Measurements from ENCODE around the gene RASL11A. TPM values are rescaled to one million over a fixed set of nuclear protein-coding genes. Genes with fewer than 3 reads are reported as not detected.

Gene RASL11A
- total and polyA plus RNA-seq, 2 of the 13 experiments (the other 11 are each of a cell fraction or from before 2014, with no cell fraction given) = 3.0 to 4.1 TPM

DNA sequence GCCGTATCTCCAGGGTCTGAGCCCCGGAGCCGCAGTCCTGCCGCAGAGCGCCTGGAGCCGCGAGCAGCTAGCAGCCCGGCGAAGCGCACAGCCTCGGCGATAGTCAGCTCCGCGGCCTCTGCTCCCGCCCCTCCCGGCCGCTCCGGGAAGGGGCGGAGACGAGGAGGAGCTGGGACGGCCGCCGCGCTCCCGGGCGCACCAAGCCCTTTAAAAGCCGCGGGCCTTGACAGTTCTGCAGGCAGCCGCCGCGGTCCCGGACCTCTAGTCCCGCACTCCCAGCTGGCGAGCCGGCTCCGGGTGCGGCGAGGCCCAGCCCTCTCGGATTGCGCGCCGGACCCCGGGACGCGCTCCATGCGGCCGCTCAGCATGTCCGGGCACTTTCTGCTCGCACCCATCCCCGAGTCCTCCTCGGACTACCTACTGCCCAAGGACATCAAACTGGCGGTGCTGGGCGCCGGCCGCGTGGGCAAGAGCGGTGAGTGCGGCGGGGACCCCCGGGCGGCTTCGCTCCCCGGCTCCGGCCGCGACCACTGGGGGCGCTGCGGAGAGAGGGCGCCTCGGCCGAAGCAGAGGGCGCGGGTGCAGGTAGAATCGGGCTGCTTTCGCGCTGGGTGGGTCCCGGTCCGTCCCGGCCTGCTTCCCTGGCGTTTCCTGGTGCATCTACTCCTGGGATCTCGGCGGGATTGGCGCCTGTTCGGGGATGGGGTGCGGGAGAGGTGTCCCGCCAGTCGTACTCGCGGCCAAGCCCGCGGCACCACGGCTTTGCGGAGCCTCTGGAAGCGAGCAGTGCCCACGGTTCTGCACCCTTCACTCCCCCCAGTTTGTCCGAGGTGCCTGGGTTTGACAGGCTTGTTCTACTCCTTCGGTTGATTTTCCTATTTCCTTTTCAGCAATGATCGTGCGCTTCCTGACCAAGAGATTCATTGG is at the start of gene RASL11A (continued):
- peak; percentile 66 for TF ChIP-seq TFDP1 (CRISPR knock-in tag; IDR thresholded peaks at IDR 0.05; ENCODE audit: borderline replicate concordance)
- peak; percentile 53; the same call in 1 of the 2 replicates for TF ChIP-seq GMEB1 (CRISPR knock-in tag; IDR thresholded peaks at IDR 0.05; ENCODE audit: borderline replicate concordance)
- TF ChIP-seq AGO1 (IDR thresholded peaks at IDR 0.05; ENCODE audit: low read depth, low read length, poor library complexity, severe bottlenecking) = no peak
- TF ChIP-seq MAX (IDR thresholded peaks at IDR 0.05) = peak; percentile 85
- no peak for TF ChIP-seq ZFP41 (CRISPR knock-in tag; IDR thresholded peaks at IDR 0.05; ENCODE audit: borderline replicate concordance)
- TF ChIP-seq ZNF83 (CRISPR knock-in tag; IDR thresholded peaks at IDR 0.05; ENCODE audit: borderline replicate concordance) = no peak; the same call in 1 of the 2 replicates
- TF ChIP-seq LCORL (IDR thresholded peaks at IDR 0.05) = no peak
- peak; percentile 91 for TF ChIP-seq LCORL (CRISPR knock-in tag; IDR thresholded peaks at IDR 0.05)
- TF ChIP-seq BRCA1 (CRISPR knock-in tag; IDR thresholded peaks at IDR 0.05) = no peak
- no peak; the same call in 1 of the 2 replicates for TF ChIP-seq ZNF136 (CRISPR knock-in tag; IDR thresholded peaks at IDR 0.05; ENCODE audit: low read depth)
- peak; percentile 89 for TF ChIP-seq ARID4A (CRISPR knock-in tag; IDR thresholded peaks at IDR 0.05; ENCODE audit: borderline replicate concordance)
- TF ChIP-seq KLF13 (CRISPR knock-in tag; IDR thresholded peaks at IDR 0.05) = 0 out of 2 replicates have a peak, but pooled peaks have one; percentile 35
- peak; percentile 49; the same call in 1 of the 2 replicates for TF ChIP-seq ZMAT3 (CRISPR knock-in tag; conservative IDR thresholded peaks at IDR 0.05)
- TF ChIP-seq SATB2 (CRISPR knock-in tag; IDR thresholded peaks at IDR 0.05) = peak; percentile 69; the same call in 1 of the 2 replicates
- TF ChIP-seq SMARCE1 (IDR thresholded peaks at IDR 0.05; ENCODE audit: borderline replicate concordance) = no peak
- TF ChIP-seq MLLT10 (CRISPR knock-in tag; IDR thresholded peaks at IDR 0.05) = no peak
- no peak for TF ChIP-seq NFIC (IDR thresholded peaks at IDR 0.05; ENCODE audit: low read length)
- TF ChIP-seq SIN3B (IDR thresholded peaks at IDR 0.05; ENCODE audit: low read length) = no peak
- TF ChIP-seq SIX4 (CRISPR knock-in tag; IDR thresholded peaks at IDR 0.05) = no peak
- no peak for TF ChIP-seq CBX1 (IDR thresholded peaks at IDR 0.05; ENCODE audit: low read depth)
- no peak for TF ChIP-seq PCBP2 (optimal IDR thresholded peaks at IDR 0.05; ENCODE audit: low read depth, low read length, poor library complexity, severe bottlenecking)
- no peak for TF ChIP-seq ETV5 (CRISPR knock-in tag; IDR thresholded peaks at IDR 0.05; ENCODE audit: borderline replicate concordance)
